Measurements from ENCODE around the gene KCNK17.

The KCNK17 gene

DNA sequence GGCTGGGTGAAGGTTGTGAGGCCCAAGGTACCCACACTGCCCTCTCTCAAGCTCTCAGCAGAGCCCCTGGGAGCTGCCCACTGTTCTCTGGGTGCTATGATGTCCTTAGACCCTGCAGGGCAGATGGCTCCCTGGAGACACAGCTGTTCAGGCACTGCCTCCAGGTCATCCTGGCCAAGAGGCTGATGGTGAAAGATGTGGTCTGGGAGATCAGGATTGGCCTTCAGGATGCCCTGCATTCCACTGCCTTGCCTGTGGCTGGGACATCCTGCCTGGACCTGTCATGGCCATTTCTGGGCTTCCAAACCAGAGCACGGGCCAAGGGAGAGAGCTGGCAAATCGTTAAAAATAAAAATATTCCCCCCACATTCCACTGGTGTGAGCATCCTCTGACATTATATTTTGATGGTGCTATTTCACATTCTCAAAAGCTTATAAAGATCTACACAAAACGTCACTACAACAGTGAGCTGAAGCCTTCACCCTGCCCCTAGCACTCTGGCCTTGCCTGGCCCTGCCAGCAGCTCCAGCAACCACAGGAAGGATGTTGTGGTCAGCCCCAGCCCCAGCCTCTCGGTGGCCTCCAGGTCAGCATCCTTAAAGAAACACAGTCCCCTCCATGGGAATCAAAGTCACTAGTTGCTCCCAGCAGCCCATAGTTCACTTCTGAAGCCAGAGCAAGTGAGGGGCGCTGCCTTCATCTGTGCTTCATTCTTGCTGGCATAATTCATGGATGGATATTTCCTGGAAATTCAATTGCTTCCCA is 21.7 kb upstream of the KCNK17 start:
- DNase-seq (ENCODE audit: low read depth): peak; percentile 81

DNA sequence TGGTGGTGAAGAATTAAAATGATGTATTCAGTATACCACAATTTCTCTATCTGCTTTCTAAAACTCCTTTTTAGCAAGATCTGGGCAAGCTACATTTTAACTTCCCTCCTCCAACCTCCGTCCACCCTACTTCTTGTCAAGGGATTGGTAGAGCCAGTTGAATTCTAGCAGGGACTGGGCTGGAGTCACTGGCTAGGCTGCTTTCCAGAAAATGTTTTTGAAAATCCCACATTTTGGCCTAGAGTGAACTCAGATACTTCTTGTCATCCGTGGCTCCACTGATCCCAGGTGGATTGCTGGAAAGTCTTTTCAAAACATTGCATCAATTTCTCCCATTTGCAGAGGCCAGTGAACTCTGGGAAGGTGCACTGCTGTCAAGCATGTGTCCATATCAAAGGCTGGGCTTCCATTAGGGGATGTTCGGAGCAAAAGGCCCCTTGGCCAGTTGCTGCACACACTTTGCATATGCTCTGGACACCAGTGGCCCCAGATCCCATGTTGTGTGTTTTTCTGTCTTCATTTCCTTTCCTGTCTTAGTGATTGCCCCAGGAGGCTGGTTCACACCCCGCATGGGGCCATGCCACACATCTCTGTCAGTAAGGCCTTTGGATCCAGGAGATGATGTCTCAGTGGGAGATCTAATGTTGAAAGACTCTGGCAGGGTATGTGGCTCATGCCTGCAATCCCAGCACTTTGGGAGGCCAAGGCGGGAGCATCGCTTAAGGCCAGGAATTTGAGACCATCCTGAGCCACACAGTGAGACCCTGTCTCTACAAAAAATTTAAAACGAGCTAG is 19.6 kb upstream of the KCNK17 start:
- no peak for DNase-seq (ENCODE audit: low read depth)

DNA sequence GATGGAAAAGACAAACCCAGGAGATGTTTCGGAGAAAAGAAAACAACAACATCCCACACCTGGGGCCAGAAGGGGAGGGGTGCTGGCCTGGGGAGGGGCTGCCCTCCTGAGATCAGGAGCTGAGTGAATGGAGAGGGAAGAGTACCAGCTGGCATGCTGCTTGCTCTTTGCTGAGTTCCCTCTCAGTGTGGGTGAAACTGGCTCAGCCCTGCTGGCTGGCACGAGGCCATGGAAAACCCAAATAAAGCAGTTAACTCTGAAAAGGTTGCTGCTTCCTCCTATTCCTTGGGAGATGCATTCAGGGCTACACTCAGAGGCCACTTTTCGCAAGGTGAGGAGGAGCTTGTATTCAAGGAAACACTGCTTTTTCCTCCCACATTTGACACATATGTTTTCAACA is 16.3 kb upstream of the KCNK17 start:
- no peak for DNase-seq (ENCODE audit: low read depth)

DNA sequence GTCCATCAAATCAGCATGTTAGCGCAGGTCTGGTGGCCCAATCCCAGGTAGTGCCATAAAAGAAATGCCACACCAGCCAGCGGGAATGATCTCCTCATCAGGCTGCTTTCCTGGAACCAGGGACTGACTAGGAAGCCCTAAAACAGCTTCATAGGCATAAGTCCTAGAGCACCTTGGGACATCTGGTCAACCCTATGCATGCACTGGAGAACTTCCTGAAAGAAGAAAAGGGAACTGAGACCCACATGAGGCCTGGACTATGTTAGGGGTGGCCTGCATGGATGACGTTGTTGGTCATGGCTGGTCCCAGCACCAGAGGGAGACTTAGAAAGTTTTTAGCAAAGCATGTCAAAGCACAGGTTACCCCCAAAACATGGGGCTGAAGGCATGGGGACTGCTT is 15.8 kb upstream of the KCNK17 start:
- no peak for DNase-seq (ENCODE audit: low read depth)

DNA sequence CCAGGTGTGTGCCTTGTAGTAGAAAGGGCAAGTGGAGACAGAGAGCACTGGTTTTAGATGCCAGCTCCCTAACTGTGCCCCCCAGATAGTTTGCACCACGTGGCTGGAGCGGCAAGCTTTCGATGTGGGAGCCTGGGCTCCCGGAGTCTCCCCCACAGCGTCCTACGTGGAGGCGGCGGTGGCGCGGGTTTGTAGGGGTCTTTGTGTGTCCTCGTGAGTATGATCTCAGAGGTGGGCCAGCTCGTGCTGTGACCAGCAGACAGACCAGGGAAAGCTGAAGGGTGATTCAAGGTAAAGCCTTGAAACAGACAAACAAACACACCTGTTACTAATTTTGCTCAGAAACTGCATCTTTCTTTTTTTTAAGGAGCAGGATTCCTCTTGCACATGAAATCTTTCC is 13.8 kb upstream of the KCNK17 start:
- no peak for DNase-seq (ENCODE audit: low read depth)

DNA sequence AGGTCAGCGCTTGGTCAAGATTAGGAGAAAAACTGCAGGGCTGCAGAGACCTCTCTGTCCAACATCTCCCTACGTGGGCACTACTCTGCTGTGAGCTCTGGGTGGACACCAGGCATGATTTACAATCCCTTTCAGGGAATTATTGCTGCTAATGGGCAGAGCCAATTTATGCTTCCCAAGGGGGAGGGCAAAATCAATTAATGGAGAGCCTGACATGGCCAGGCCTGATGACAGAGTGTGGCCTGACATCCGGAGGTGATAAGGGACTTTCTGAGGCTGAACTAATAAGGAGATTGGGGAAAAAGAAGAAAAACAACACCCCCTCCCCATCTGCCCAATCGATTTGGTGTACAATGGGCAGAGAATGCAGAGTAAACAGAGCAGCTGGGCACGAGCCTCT is 13.3 kb upstream of the KCNK17 start:
- no peak for DNase-seq (ENCODE audit: low read depth)

DNA sequence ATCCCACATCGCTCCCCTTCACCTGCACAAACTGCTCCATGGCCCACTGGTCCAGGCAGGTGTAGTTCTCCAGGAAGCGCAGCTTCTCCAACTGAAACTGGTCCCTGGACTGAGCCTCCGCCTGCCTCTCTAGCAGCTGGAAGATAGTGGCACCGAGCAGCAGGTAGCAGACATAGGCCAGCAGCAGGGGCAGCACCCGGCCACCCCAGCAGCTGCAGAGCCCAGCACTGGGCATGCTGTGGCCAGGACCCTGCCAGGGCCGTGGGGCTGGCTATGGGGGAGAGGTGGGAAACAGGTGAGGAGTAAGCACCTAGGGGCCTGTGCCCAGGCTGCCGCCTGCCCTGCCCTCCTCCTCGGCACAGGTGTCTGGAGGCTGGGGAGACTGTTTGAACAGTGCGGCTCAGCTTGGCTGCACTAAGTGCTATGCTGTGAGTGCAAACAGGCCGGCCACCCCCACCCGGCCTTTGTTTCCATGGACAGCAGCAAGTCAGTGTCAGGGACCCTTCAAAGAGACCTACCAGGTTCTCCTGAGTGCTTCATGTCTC is 8.2 kb upstream of the KCNK17 start, which contains the start of gene KCNK16:
Gene KCNK16 (minus strand): TSS at position 397 of the 545 bp plus-strand sequence. CDS start 162 bp downstream, at position 235.
- DNase-seq (ENCODE audit: low read depth): no peak

DNA sequence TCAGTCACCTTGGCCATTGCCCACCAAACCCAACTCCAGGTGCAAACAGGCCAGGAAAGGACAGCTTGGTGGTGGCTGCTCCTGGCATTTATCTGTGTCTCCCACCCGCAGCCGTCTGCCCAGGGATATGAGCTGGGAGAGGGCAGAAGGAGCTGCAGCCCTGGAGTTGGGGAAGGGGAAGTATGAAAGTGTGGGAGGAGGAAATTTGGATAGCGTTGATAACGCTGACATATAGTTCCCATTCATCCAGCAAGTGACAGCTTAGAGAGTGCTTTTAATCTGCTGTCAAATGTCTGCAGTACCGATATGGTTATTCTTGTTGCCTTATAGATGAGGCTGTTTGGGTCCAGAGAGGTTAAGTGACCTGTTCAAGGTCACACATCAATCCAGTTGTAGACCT is 7.5 kb upstream of the KCNK17 start:
- DNase-seq (ENCODE audit: low read depth): no peak

DNA sequence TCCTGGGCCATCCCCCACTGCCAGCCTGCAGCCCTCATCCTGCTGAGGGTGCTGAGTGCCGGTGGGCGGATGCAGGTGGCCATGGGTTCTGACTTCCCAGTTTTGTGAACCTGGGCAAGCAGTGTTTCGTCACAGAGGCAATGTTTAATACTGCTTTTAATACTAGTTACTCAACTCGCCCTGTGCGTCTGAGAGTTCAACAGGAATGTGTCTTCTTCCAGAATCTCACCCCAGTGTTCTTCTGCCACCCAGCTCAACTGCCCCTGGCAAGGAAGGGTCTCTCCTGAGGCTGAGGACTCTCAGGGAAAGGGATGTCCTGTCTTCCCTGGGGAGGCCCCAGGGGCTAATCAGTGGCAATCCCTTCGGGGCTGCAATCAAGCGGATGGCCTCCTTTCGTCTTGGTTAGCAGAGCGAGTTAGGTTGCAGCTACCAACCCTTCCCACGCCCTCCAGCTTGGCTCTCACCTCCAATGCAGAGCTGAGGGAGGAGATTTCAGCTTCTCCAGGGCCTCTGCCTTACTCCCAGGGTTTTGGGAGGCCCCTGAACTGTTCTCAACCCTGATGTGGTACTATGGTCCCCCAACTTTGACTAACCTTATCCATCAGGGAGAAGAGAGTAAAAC is 6.3 kb upstream of the KCNK17 start:
- DNase-seq (ENCODE audit: low read depth): no peak

DNA sequence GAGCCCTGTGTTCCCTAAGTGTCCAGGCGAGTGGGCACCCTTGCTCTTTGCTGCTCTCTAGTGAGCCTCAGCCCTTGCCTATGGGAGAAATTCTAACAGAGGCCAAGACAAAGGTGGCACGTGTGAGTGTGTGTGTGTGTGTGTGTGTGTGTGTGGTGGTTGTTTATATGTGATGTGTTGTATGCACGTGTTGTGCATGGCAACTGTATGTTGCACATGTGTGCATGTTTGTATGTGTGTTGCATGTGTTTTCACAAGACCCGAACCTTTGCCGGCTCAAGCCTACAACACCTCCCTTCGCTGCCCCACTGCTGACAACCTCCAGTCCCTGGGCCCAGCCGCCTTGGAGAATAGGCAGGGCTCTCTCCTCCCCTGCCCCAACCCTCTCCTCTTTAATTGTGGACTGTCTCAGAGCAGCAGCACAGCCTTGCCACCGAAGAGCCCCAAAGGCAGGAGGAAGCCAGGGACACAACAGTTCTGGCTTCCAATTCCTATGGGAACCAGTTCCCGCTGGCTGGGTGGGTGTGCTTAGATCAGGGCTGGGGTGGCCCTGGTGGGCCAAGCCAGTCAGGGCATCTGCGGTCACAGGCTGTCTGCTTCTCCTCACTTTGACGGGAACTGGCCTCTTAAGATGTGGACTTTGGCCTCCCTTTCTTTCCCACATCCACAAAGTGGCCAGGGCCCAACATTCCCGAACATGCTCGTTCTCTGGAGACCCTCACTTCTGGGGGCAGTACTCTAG is 5.6 kb upstream of the KCNK17 start:
- no peak for DNase-seq (ENCODE audit: low read depth)

DNA sequence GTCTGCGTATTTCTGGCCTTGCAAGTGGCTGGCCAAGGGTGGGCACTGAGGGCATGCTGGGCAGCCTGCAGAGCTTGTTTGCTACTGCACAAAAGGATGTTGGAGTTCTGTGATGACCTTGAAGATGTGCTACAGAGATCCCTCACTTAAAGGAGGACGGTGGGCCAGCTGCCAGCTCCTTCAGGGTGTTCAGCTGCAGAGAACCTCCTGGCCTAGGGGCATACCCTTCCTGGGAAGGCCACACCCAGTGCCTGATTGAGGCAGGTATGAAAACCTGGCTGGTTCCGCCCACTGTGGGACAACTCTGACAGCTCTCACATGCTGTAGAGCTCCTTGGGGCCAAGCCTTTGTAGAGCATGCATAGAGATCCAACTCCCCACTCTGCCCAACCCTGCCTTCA is 3.0 kb upstream of the KCNK17 start:
- no peak for DNase-seq (ENCODE audit: low read depth)

DNA sequence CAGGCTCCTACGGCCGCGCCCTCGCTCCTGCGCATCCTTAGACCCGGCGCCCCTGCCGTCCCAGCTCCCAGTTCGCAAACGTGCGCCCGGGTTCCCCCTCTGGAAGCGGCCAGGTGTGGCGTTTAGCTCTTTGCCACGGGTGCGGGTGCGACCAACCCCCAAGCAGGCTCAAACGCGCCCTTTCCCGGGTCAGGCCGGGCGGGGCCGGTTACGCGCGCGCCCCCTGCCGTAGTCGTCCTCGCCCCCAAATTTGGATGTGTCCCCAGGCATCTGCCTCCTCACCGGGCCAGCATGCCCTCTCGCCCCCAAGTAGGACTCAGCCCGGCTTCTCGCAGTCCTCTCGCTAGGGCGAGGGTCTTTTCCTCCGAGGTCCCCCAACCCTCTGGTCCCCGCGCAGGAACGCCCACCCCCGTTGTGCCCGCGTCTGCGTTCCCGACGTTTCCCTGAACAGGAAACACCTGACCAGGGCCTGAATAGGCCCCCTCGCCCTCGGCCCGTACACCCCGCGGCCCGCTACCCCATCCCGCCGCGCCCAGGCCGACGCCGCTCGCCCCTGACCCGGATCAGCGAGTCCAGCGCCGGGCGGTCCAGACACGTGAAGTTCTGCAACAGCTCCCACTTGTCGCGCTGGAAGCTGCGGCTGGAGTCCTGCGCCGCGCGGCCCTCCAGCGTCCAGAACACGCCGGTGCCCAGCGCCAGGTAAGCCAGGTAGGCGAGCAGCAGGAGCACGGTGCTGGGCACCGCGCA is 520 bp downstream of the KCNK17 start:
- DNase-seq (ENCODE audit: low read depth): no peak

DNA sequence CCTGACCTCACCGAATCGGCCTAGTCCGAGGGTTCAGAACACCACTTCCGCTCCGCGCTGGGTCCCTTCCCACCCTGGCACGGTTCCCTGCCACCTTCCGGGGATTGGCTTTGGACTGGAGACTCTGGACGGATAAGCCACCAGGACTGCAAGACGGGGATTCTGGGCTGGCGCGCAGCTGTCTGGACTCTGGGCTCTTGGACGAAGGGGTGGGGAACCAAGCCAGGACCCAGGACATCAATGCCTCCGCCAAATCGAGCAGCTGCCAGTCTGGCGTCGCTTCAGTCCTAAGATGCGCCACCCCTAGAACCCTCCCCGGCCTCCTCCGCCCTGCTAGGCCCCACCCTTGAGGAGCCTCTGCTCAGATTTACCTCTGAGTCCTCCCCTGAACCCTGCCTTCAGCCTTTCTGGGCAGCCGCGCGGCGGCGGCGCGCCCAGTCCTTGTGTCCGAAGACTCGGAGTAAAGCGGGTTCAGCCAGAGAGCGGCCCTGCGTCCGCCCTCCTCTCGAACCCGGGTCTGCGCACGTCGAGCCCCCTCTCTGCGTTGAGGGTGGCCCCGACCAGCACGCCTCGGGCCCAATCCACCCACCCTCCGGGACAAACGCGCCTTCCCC is 1.2 kb downstream of the KCNK17 start:
- no peak for DNase-seq (ENCODE audit: low read depth)

DNA sequence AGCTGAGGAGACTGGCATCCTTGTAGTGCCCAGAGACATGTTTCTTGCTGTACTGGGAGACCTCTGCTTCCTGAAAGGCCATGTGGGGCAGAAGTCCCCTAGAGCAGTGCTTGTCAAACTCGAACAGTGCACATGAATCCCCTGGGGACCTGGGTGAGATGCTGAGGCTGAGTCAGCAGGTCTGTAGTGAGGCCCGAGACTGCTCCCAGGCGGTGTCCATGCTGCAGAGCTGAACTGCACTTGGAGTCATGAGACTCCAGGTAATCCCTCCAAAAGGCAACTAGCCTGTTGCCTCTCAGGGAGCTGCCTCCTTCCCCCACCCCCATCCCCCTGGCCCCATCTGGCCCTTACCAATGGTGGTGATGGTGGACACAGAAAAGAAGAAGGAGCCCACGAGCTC is 3.7 kb downstream of the KCNK17 start:
- DNase-seq (ENCODE audit: low read depth): no peak

DNA sequence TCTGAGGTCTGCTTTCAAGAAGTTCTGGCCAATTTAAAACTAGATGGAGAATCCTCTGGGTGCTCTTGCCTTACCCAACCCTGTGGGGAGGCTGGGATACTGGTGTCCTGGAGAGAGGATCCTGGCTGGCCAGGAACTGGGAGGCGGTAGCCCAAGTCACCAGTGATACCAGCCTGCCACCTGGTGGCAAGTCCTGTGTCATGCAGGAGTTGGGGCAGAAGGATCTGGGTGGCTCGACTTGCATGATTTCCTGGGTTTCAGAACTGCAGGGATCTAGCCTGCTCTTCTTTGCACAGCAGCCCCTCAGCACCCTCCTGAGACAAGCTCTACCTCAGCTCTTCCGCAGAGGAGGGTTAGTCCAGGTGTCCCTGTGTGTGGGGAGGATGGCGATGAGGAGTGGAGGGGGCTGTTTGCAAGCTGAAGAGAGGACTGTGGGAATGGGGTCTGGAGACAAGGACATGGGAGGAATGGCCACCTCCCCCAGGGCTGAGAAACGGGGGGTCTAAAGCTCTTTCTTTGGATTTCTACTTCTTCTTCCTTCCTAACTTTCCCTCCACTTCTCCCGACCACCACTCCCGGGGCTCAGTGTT is 4.2 kb downstream of the KCNK17 start:
- DNase-seq (ENCODE audit: low read depth): peak; percentile 71

DNA sequence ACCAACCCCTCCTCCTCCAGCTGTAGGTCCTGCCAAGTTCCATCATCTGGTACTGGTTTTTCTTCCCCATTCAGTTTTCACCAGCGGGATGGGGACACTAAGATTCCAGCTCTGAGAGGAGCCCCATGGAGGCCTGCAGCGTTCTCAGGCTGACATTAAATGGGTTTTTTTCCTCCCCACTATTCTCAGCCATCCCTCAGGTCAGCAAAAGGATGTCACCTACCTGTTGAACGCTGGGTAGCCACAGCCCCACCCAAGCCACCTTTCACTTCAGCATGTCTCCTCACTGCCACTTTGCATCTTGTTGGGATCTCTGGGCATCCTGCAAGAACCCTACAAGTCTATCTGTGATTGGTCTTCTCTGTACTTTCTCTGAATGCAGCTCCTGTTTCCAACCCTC is 6.8 kb downstream of the KCNK17 start:
- no peak for DNase-seq (ENCODE audit: low read depth)

DNA sequence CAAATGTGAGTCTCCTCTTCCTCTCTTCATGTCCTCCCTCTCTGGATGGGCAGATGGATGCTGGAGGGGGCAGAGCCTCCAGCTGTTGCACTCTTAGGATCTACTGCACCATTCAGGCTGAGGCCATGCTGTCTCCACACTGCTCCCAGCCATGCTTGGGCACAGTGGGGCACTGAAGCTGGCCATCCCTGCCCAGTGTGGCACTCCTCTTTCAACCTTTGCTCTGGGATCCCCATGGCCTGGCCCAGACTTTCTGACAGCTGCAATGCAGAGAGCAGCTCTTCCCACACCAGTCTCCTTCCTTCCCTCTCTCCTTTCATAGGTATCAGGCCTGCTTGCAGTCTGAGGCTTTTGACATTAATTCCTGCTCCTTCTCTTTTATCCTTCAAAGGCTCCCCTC is 9.3 kb downstream of the KCNK17 start:
- no peak for DNase-seq (ENCODE audit: low read depth)

DNA sequence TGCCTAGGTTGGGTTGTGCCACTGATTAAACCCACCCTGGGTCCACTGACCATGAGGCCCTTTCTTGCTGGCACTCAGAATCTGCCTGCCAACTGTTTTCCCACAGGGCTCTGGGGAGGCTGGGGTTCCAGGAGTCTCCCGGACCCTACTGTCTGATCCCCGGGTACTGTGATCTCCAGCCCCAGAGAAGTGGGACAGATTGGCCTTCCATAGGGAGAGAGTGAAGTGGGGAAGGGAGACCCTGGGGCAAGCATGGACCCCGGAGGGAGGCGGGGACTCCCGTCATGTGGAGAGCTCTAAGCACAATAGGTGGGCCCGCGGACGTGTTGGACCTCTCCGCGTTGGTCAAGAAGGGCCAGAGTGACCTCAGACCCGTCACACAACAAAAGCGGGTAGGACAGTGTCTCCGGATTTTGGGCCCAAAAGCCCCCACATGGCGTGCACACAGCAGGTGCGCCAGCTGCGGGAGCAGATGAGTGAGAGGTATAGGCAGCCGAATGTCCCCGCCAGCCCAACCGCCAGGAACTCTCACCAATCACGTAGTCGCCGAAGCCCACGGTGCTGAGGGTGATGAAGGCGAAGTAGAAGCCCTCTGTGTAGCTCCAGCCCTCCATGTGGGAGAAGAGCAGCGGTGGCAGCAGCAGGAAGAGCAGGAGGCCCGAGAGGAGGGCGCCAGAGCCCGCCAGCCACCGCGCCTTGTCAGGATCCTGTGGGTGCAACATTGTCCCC is 10.6 kb downstream of the KCNK17 start:
- DNase-seq (ENCODE audit: low read depth): no peak

DNA sequence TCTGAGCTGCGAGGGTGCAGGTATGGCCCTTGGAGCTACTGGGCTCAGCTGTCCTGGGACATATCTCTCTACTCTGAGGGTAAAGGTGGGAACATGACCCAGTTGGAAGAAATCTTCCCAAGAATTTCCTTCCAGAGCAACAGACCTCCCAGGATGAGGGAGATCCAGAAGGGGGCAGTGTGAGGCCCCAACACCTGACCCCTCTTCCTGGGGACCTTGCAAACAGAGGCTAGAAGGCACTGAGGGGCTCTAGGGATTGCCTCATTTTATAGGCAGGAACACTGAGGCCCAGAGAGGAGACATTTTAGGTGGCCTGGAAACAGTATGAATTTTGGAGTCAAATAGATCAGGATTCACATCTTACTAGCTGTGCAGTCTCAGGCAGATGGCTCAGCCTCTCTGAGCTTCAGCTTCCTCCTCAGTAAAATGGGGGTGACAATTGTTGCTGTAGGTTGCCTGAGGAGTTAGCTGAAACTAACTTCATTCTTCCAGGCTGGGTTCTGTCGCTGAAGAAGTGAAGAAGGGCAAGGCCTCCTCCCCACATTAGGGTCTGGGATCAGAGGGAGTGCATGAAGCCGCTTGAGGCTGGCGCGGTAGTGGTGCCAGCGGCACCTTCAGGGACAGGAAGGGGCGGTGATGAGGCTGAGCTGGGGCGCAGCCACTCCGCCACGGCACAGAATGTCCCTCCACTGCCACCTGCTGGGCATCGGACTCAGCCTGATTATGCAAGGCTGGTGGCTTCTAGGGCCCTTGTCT is 11.4 kb downstream of the KCNK17 start:
- peak; percentile 72 for DNase-seq (ENCODE audit: low read depth)

Data from EH (cell line).